Psoas muscle (tissue), 8 donors: ENCODE data around the gene ATP1A3. TPM values are rescaled to one million over a fixed set of nuclear protein-coding genes. Genes with fewer than 3 reads are reported as not detected.

Experiments
- ATAC-seq, 4 donors: fragments of 200-7000 bp; cut with Tn5 transposase; one replicate each; pipeline ENCODE4 v1.9.1; 2020; ENCODE audit warnings: moderate library complexity in 3 of 4, mild to moderate bottlenecking in 2 of 4
- DNase-seq, 2 donors: peaks; one replicate each; pipeline ENCODE4 v3.0.0-alpha.2; 2020
- H3K27ac ChIP-seq: fragments of 200-600 bp; one replicate; pipeline ENCODE4 v1.8.0; 2022
- H3K27me3 ChIP-seq, 3 donors: fragments of 200-600 bp in 1 of 3; one replicate each; pipeline versions ENCODE4 v1.6.1 to v1.8.0; 2013 to 2022; ENCODE audit warnings: low read length in 2 of 3, mild to moderate bottlenecking in 2 of 3, moderate library complexity in 1 of 3; ENCODE audit not compliant: insufficient read depth in 3 of 3
- H3K36me3 ChIP-seq, 2 donors: fragments of 200-600 bp in 1 of 2; one replicate each; pipeline versions ENCODE4 v1.6.1 to v1.8.0; 2013 to 2022; ENCODE audit warnings: low read depth in 1 of 2, mild to moderate bottlenecking in 1 of 2, moderate library complexity in 1 of 2; ENCODE audit not compliant: insufficient read depth in 1 of 2
- H3K4me1 ChIP-seq: fragments of 200-600 bp; one replicate; pipeline ENCODE4 v1.8.0; 2022
- H3K4me3 ChIP-seq: fragments of 200-600 bp; one replicate; pipeline ENCODE4 v1.8.0; 2022; ENCODE audit warnings: mild to moderate bottlenecking
- H3K9me3 ChIP-seq: fragments of 200-600 bp; one replicate; pipeline ENCODE4 v1.8.0; 2022
- CTCF ChIP-seq: fragments of 200-600 bp; IDR thresholded peaks from one replicate; pipeline ENCODE4 v1.8.0; 2022; ENCODE audit warnings: antibody characterized with exemption
- WGBS, 3 donors: extraction: QIAGEN DNeasy Blood & Tissue Kit; methylation state at CpG; one replicate each; pipeline versions ENCODE4 v1.1.6 to v1.1.7; 2013; 5-methylcytosine and 5-hydroxymethylcytosine counted together
- intact Hi-C, 2 donors: fragments of 100-400 bp; cut with DNase I; formaldehyde crosslinking; loops; one replicate each; pipeline versions ENCODE4 v1.11.0 to v1.14.2; 2022
- polyA plus RNA-seq, 3 donors: library from polyadenylated mRNA; stranded (reverse); fragments of 200-250 nt; gene quantifications; one replicate each; pipeline ENCODE4 v1.2.3, GENCODE V29; 2013
- total RNA-seq, 4 donors: library from RNA; stranded (reverse); fragmentation: NEBNext Ultra II Directional in 2 of 4; extraction: Animal tissue kit (Norgen Biotek cat#: 25700) in 2 of 4; gene quantifications; one replicate each; pipeline versions ENCODE4 v1.2.1 to v1.2.4, GENCODE V29; 2021 to 2023
- donor health status: healthy with polysubstance abuse.
- donor health status: DM: no; HTN: no; CAD: no; lungs with moderate emphysema.
- donor health status: Bipolar disorder and iron deficiency.
- donor health status: healthy.
- donor health status: DM: yes; HTN: yes; CAD: no.
- donor health status: DM: no; HTN: no; CAD: no.
- donor health status: DM: no; HTN: no; CAD: no.
- donor health status: DM: yes; HTN: yes; CAD: no.

Gene ATP1A3
- total and polyA plus RNA-seq, 7 donors: 0.12 to 0.24 (median 0.16) TPM; not detected in 3

DNA sequence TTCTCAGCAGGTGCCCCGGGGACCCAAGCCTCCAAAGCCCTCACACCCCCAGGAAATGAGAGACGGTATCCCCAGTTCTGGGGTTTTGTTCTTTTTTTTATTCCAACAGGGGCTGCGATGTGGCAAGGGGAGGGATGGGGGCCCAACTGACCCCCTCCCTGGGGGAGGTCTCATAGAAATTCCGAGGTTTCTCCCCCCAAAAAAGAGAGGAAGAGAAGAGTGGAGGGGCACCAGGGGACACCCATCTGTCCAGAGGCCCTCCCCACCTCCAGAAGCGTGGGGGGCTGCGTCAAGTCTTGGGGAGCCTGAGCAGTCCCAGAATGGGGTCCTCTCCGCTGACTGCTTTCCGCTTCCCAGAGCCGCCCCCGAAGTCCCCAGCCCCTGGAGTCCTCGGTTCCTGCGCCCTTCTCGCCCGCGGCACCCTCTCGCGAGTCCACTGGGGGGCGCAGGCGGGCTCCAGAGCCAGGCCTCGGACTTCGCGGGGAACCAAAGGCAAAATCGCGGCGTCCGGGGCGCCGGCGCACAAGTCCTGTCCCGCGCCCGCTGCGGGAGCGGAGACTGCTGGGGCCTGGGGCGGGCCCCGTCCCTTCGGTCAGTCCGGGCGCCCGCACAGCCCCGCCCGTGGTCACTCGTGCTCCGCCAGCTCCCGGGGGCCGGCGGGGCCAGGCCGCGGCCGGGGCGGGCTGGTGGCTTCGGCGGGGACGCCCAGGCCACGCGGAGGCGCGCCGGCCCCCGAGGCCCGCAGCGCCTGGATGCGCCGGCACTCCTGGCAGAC, 4.4 kb upstream of the ATP1A3 start:
- peak; percentile 47 for TF ChIP-seq CTCF
- intact Hi-C loops: loop anchor here in 1 of 2 donors (5.0 kb wide), 1 partner anchor 39 kb away; no protein-coding TSS in a partner anchor
- Histone ChIP-seq H3K27me3 (peaks cover 0 to 89% (median 38%) of the 10 kb centered on the region in 3 donors), H3K9me3 (no peaks in the 10 kb centered on the region), H3K36me3 (no peaks in the 10 kb centered on the region), H3K4me3 (peak overlapping the region; percentile 36), H3K27ac (no peak overlapping the region), H3K4me1 (no peaks in the 10 kb centered on the region)
- DNase-seq (no peak), ATAC-seq (peak in 3 of 4 donors; percentile 22 to 67 (median 35))
- 1 to 2% (median 2%) methylated on average over 27 to 64 of the region's 64 CpGs for WGBS, 3 donors

DNA sequence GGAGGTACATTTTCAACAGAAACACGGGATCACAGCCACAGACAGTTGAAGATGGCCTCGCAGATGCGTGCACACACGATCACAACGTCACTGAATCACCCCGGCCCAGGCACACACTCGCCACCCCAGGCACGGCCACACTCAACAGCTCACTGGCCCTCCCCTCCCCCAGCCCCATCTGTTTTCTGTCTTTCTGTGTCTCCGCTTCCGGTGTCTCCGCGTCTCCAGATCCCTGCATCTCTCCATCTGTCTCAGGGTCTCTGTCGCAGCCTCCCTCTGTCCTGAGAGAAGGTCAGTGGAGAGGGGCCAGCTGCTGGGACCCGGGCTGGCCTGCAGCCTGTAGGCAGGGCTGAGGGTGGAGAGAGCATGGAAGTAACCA, 3.8 kb upstream of the ATP1A3 start:
- WGBS, 3 donors: 3 to 7% (median 3%) methylated on average over 14 of the region's 14 CpGs
- H3K27me3 ChIP-seq: peaks cover 0 to 90% (median 40%) of the 10 kb centered on the region in 3 donors
- TF ChIP-seq CTCF: no peak
- no peak for ATAC-seq
- H3K36me3 ChIP-seq: no peaks in the 10 kb centered on the region
- no peaks in the 10 kb centered on the region for H3K4me1 ChIP-seq
- no peak overlapping the region for H3K4me3 ChIP-seq
- no peaks in the 10 kb centered on the region for H3K9me3 ChIP-seq
- H3K27ac ChIP-seq: no peak overlapping the region
- no peak for DNase-seq
- intact Hi-C loops: loop anchor here in 1 of 2 donors (5.0 kb wide), 1 partner anchor 39 kb away; no protein-coding TSS in a partner anchor

- Histone ChIP-seq H3K4me1 (no peaks in the 10 kb centered on the region), H3K9me3 (no peaks in the 10 kb centered on the region), H3K36me3 (no peaks in the 10 kb centered on the region), H3K27ac (no peak overlapping the region), H3K27me3 (peaks cover 0 to 90% (median 42%) of the 10 kb centered on the region in 3 donors), H3K4me3 (no peak overlapping the region)
- WGBS, 3 donors: 0 to 2% (median 1%) methylated on average over 26 to 35 of the region's 35 CpGs
- TF ChIP-seq CTCF: no peak
- intact Hi-C loops: loop anchor here in 1 of 2 donors (5.0 kb wide), 1 partner anchor 40 kb away; no protein-coding TSS in a partner anchor
- ATAC-seq: peak in 3 of 4 donors; percentile 48 to 65 (median 53)
- peak in 1 of 2 donors; percentile 37 for DNase-seq
These were observed 3.3 kb upstream of the ATP1A3 start for GRCh38 chr19:41997121-41997850.

DNA sequence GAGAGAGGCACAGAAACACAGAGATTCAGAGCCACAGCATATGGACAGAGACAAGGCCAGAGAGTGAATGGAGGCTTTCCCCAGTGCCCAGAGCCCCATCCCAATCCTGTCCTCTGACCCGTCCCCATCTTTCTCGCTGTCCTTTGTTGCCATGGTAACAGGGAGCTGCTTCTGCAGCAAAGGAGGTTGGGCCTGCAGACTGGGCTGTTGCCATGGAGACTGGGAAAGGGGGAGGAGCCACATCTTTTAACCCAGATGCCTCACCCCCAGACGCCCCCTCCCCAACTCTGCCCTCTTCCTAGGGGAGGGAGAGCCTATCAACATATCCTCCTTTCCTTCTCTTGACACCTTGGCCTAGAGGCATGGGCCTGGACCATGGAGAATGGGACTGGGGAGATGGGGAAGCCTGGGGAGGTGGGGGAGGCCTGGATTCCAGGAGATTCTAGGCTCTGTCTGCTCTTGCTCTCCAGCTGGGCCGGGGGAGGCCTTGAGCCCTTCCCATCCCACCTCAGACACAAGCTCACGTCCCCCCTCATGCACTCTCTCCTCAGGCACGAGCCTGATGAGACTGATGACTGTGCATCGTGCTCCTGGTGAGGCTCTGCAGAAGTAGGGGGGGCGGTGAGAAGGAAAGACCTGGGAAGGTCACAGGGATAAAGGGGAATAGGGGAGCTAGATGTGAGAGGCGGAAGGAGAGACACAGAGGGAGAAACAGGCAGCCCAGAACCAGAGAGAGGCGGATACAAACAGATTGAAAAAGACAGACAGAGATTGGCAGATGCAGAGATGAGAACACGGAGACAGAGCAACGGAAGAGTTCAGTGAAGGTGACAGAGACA, 2.1 kb upstream of the ATP1A3 start:
- H3K4me3 ChIP-seq: no peak overlapping the region
- intact Hi-C loops: loop anchor here in 1 of 2 donors (5.0 kb wide), 1 partner anchor 41 kb away; no protein-coding TSS in a partner anchor
- TF ChIP-seq CTCF: no peak
- no peaks in the 10 kb centered on the region for H3K9me3 ChIP-seq
- no peaks in the 10 kb centered on the region for H3K36me3 ChIP-seq
- no peaks in the 10 kb centered on the region for H3K4me1 ChIP-seq
- ATAC-seq (no peak), DNase-seq (no peak)
- no peak overlapping the region for H3K27ac ChIP-seq
- peaks cover 0 to 86% (median 41%) of the 10 kb centered on the region in 3 donors for H3K27me3 ChIP-seq
- 32 to 37% (median 36%) methylated on average over 12 of the region's 12 CpGs for WGBS, 3 donors
